Measurements from ENCODE around the gene SULT1C3.

The SULT1C3 gene

DNA sequence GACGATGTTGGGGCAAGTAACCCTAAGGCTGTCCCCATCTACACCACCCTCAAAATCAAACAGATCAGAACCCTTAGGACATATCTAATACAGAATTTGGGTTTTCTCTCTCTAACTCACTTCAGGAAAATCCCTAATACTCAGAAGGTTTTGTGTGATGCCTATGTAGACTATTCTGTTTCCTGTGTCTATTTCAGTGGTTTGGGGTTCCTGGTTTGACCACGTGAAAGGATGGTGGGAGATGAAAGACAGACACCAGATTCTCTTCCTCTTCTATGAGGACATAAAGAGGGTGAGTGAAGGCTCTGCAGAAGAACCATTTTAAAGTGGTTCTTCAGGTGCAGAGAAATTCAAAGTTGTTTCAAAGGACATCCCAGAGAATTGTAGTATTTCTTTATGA, 65.2 kb downstream of the SULT1C3 start:
- no peak for DNase-seq (ENCODE audit: low read depth)

DNA sequence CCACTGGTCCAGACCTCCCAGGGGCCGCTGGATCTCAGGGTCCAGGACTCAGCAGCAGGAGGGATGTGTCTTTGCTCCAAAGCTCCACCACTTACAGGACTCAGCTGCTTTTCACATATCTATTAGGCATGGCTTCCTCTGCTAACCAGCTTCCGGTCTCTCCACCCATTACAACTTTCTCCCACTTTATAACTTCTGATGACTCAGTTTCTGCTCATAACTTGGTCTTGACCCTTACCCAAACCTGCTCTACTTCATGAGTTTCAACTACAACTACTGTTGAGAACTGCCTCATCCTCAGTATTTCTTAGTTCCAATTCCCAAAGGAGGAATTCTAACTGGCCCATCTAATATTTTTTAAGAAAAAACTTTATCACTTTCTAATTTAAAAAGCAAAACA, 66.1 kb downstream of the SULT1C3 start:
- DNase-seq (ENCODE audit: low read depth), result no peak

DNA sequence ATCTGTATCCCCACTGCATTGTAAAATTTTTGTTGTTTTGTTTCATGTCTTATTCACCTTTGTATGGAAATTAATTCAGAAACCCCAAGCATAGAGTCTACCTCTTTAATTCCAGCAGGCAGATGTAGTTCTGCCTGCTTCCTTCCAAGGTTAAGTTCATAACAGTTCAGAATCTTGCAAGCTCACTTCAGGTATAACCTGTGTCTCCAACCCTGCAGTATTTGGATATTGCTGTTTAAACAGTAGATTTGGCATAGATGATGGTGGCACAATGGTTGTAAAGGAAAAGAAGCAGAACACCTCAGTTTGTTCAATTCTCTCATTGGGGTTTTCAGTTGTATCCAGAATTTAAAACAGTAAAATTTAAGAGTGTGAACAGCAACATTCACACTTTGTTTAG, 70.1 kb downstream of the SULT1C3 start:
- no peak for DNase-seq (ENCODE audit: low read depth)

Measured in T-helper 22 cell (primary cell).